B cell (primary cell): Measurements from ENCODE around the gene RAPGEF1. TPM values are rescaled to one million over a fixed set of nuclear protein-coding genes. Genes with fewer than 3 reads are reported as not detected.

ENCODE experiments used
- ATAC-seq: fragments of 200-7000 bp; cut with Tn5 transposase; one replicate; pipeline ENCODE4 v1.10.0; 2021; ENCODE audit warnings: low read depth, mild to moderate bottlenecking, moderate number of reproducible peaks, moderate library complexity
- CTCF ChIA-PET: fragments of 350-600 bp; sonication (Branson Sonifier 250); formaldehyde crosslinking; loops from one replicate; lab custom pipeline; 2021; ENCODE audit warnings: antibody characterized with exemption, inconsistent platforms; lab: Charles Lee
- POLR2A ChIA-PET: fragments of 350-600 bp; sonication (Branson Sonifier 250); formaldehyde crosslinking; loops from one replicate; lab custom pipeline; 2021; ENCODE audit warnings: antibody characterized with exemption; lab: Charles Lee
- DNase-seq: peaks from one replicate; pipeline ENCODE4 v3.0.0; 2013
- H2AFZ ChIP-seq: 2 replicates; pipeline ENCODE4 v1.6.1; 2012; ENCODE audit warnings: mild to moderate bottlenecking, low read depth, low read length; ENCODE audit not compliant: insufficient read depth, poor library complexity, severe bottlenecking
- H3K27ac ChIP-seq, 2 donors: 1 replicate in 1 of 2; 2 replicates in 1 of 2; pipeline ENCODE4 v1.5.1; 2012 to 2013; ENCODE audit warnings: low read length in 2 of 2, mild to moderate bottlenecking in 2 of 2, moderate library complexity in 1 of 2
- H3K27me3 ChIP-seq, 4 experiments: fragments of 200-600 bp in 1 of 4; sonication (generic) in 1 of 4; replicated peaks in 1 of 4; 1 replicate in 2 of 4; 2 replicates in 2 of 4; pipeline versions ENCODE4 v1.6.1 to v1.7.0; 2013 to 2016; ENCODE audit warnings: low read length in 3 of 4, mild to moderate bottlenecking in 2 of 4, mixed read lengths in 1 of 4, moderate library complexity in 1 of 4; ENCODE audit not compliant: insufficient read depth in 4 of 4, control insufficient read depth in 3 of 4; ENCODE audit errors: control extremely low read depth in 1 of 4
- H3K36me3 ChIP-seq, 2 experiments: replicated peaks in 1 of 2; 1 replicate in 1 of 2; 2 replicates in 1 of 2; pipeline versions ENCODE4 v1.6.1 to v1.7.1; 2013; ENCODE audit warnings: low read length in 1 of 2; ENCODE audit not compliant: insufficient read depth in 2 of 2, control insufficient read depth in 1 of 2; ENCODE audit errors: control extremely low read depth in 1 of 2, extremely low read depth in 1 of 2
- H3K4me1 ChIP-seq, 2 donors: fragments of 200-600 bp in 1 of 2; sonication (generic) in 1 of 2; 1 replicate in 1 of 2; 2 replicates in 1 of 2; pipeline versions ENCODE4 v1.5.1 to v1.6.1; 2013 to 2017; ENCODE audit warnings: low read length in 2 of 2; ENCODE audit not compliant: control insufficient read depth in 2 of 2, insufficient read depth in 2 of 2
- H3K4me2 ChIP-seq: replicated peaks from 2 replicates; pipeline ENCODE3; 2012; ENCODE audit warnings: mild to moderate bottlenecking, low read depth, low read length; ENCODE audit not compliant: poor library complexity, severe bottlenecking
- H3K4me3 ChIP-seq, 5 experiments: fragments of 200-600 bp in 1 of 5; sonication (generic) in 1 of 5; 1 replicate in 3 of 5; 2 replicates in 2 of 5; pipeline versions ENCODE4 v1.5.1 to v1.7.0; 2011 to 2016; ENCODE audit warnings: low read length in 4 of 5, mild to moderate bottlenecking in 4 of 5, low read depth in 2 of 5, control low read depth in 1 of 5, moderate library complexity in 1 of 5; ENCODE audit not compliant: insufficient read depth in 1 of 5; ENCODE audit errors: control extremely low read depth in 1 of 5, extremely low read depth in 1 of 5
- H3K79me2 ChIP-seq: fragments of 200-600 bp; sonication (generic); one replicate; pipeline ENCODE4 v1.6.0; 2016; ENCODE audit warnings: low read length; ENCODE audit not compliant: control insufficient read depth, insufficient read depth
- H3K9ac ChIP-seq: fragments of 200-600 bp; sonication (generic); 2 replicates; pipeline ENCODE4 v1.6.1; 2017; ENCODE audit warnings: mild to moderate bottlenecking, low read length, moderate library complexity
- H3K9me3 ChIP-seq, 3 donors: one replicate each; pipeline versions ENCODE4 v1.6.1 to v1.7.1; 2013; ENCODE audit warnings: low read length in 2 of 3; ENCODE audit not compliant: control insufficient read depth in 2 of 3, insufficient read depth in 1 of 3; ENCODE audit errors: control extremely low read depth in 1 of 3
- H4K20me1 ChIP-seq: 2 replicates; pipeline ENCODE4 v1.6.0; 2012; ENCODE audit warnings: mild to moderate bottlenecking, low read length; ENCODE audit not compliant: insufficient read depth, control insufficient read depth, poor library complexity, severe bottlenecking
- H3K27ac Mint-ChIP-seq: one replicate; pipeline ENCODE4 v1.8.0; 2021; ENCODE audit warnings: mixed read lengths
- H3K27me3 Mint-ChIP-seq: one replicate; pipeline ENCODE4 v1.8.0; 2021; ENCODE audit warnings: mixed read lengths
- H3K4me1 Mint-ChIP-seq: one replicate; pipeline ENCODE4 v1.8.0; 2021; ENCODE audit warnings: mixed read lengths
- H3K4me3 Mint-ChIP-seq: one replicate; pipeline ENCODE4 v1.8.0; 2021; ENCODE audit warnings: mixed read lengths
- H3K9me3 Mint-ChIP-seq: one replicate; pipeline ENCODE4 v1.8.0; 2022; ENCODE audit warnings: mixed read lengths; ENCODE audit not compliant: insufficient read depth
- EZH2 ChIP-seq: IDR thresholded peaks from 2 replicates; pipeline ENCODE4 v1.6.1; 2012; ENCODE audit warnings: borderline replicate concordance, low read depth, mild to moderate bottlenecking, moderate library complexity, low read length; ENCODE audit not compliant: insufficient read depth, poor library complexity, severe bottlenecking
- WGBS: methylation state at CpG from one replicate; pipeline ENCODE4 v1.1.5; 2013; ENCODE audit warnings: missing lambda C conversion rate; ENCODE audit not compliant: insufficient coverage; 5-methylcytosine and 5-hydroxymethylcytosine counted together
- intact Hi-C: fragments of 100-400 bp; cut with micrococcal nuclease; formaldehyde crosslinking; loops from one replicate; pipeline ENCODE4 v1.10.0; 2022
- polyA plus RNA-seq: library from polyadenylated mRNA; depleted of rRNA; stranded (reverse); fragments of >200 nt; gene quantifications from 2 replicates; pipeline ENCODE4 v1.2.3, GENCODE V29; 2012
- total RNA-seq, 2 donors: library from RNA; stranded (reverse); fragments of 120-200 nt in 1 of 2; gene quantifications; 1 replicate in 1 of 2; 2 replicates in 1 of 2; pipeline versions ENCODE4 v1.2.3 to v1.2.4, GENCODE V29; 2013 to 2022
- TF ChIP-seq, protein P1 (sequence below): fragments of 200-600 bp; IDR thresholded peaks from one replicate; pipeline ENCODE4 v1.8.0; 2022; ENCODE audit warnings: antibody characterized with exemption, mild to moderate bottlenecking

The RAPGEF1 gene
- total and polyA plus RNA-seq, 2 donors (not counting 1 experiment from before 2014, with no cell fraction given) = 134 to 447 TPM

GRCh38 chr9:131528886-131529505 is 210.9 kb downstream of the RAPGEF1 start:
- H3K9ac ChIP-seq = no peak overlapping the region
- peaks cover 0 to 45% of the 10 kb centered on the region in 2 experiments for H3K36me3 ChIP-seq
- H3K4me1 ChIP-seq = peaks cover 10 to 15% of the 10 kb centered on the region in 2 donors
- POLR2A ChIA-PET = no interaction called here
- H3K4me2 ChIP-seq = no peak overlapping the region
- Mint-ChIP-seq H3K4me1 (peaks cover 9% of the 10 kb centered on the region), H3K27me3 (no peaks in the 10 kb centered on the region), H3K9me3 (no peaks in the 10 kb centered on the region), H3K27ac (no peak overlapping the region), H3K4me3 (peak overlapping the region; percentile 79)
- WGBS = 98% methylated on average over 35 of the region's 35 CpGs
- intact Hi-C loops = no loop called here
- ATAC-seq (no peak), DNase-seq (no peak)
- H4K20me1 ChIP-seq = no peaks in the 10 kb centered on the region
- no peaks in the 10 kb centered on the region for H3K9me3 ChIP-seq
- peaks cover 8% of the 10 kb centered on the region for H3K79me2 ChIP-seq
- no peak overlapping the region for H3K4me3 ChIP-seq
- H2AFZ ChIP-seq = no peak overlapping the region
- CTCF ChIA-PET = no interaction called here
- H3K27me3 ChIP-seq = no peaks in the 10 kb centered on the region
- TF ChIP-seq EZH2 = no peak
- TF ChIP-seq, protein P1, sequence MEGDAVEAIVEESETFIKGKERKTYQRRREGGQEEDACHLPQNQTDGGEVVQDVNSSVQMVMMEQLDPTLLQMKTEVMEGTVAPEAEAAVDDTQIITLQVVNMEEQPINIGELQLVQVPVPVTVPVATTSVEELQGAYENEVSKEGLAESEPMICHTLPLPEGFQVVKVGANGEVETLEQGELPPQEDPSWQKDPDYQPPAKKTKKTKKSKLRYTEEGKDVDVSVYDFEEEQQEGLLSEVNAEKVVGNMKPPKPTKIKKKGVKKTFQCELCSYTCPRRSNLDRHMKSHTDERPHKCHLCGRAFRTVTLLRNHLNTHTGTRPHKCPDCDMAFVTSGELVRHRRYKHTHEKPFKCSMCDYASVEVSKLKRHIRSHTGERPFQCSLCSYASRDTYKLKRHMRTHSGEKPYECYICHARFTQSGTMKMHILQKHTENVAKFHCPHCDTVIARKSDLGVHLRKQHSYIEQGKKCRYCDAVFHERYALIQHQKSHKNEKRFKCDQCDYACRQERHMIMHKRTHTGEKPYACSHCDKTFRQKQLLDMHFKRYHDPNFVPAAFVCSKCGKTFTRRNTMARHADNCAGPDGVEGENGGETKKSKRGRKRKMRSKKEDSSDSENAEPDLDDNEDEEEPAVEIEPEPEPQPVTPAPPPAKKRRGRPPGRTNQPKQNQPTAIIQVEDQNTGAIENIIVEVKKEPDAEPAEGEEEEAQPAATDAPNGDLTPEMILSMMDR = no peak
- no peak overlapping the region for H3K27ac ChIP-seq

DNA sequence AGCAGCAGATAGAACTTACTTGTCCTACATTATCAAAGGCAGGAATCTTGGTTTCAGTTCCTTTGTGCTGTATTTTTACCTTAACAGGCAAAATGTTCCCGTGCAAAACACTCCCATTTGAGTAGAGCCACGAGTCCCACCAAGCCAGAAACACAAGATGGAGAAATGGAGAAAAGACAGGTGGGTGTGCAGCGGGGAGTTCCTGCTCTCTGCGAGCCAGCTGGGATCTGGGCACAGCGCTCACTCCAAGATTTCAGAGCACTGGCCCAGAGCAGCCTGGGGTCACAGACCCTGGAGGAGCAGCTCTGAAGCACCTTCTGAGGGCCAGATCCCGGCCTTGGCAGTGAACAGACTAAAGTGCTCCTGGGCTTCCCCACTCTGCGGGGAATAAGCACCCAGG is 211.7 kb downstream of the RAPGEF1 start:
- no peak overlapping the region for H3K27ac ChIP-seq
- H3K4me2 ChIP-seq = no peak overlapping the region
- Mint-ChIP-seq H3K27me3 (no peaks in the 10 kb centered on the region), H3K4me1 (peaks cover 9% of the 10 kb centered on the region), H3K27ac (peak overlapping the region; percentile 50), H3K9me3 (no peaks in the 10 kb centered on the region), H3K4me3 (peak overlapping the region; percentile 64)
- DNase-seq (no peak), ATAC-seq (no peak)
- no peak overlapping the region for H3K4me3 ChIP-seq
- no peak overlapping the region for H2AFZ ChIP-seq
- POLR2A ChIA-PET = no interaction called here
- intact Hi-C loops = no loop called here
- peaks cover 10 to 15% of the 10 kb centered on the region in 2 donors for H3K4me1 ChIP-seq
- H3K9ac ChIP-seq = no peak overlapping the region
- CTCF ChIA-PET = no interaction called here
- peaks cover 0 to 52% of the 10 kb centered on the region in 2 experiments for H3K36me3 ChIP-seq
- WGBS = 87% methylated on average over 7 of the region's 7 CpGs
- H3K9me3 ChIP-seq = no peaks in the 10 kb centered on the region
- H3K27me3 ChIP-seq = no peaks in the 10 kb centered on the region
- TF ChIP-seq EZH2 = no peak
- TF ChIP-seq, protein P1 = no peak
- H4K20me1 ChIP-seq = no peaks in the 10 kb centered on the region
- H3K79me2 ChIP-seq = peaks cover 8% of the 10 kb centered on the region
